GM12873 (cell line): ENCODE data around the gene CCDC57.

Experiments used
- CTCF ChIP-seq: IDR thresholded peaks from 2 replicates; pipeline ENCODE4 v1.5.1; 2012; ENCODE audit warnings: low read depth, mild to moderate bottlenecking, moderate library complexity, low read length, control low read depth; ENCODE audit not compliant: insufficient read depth; ENCODE audit errors: missing control alignments

The CCDC57 gene

GRCh38 chr17:82232876-82233785 is 20.5 kb upstream of the CCDC57 start:
- TF ChIP-seq CTCF, result no peak

DNA sequence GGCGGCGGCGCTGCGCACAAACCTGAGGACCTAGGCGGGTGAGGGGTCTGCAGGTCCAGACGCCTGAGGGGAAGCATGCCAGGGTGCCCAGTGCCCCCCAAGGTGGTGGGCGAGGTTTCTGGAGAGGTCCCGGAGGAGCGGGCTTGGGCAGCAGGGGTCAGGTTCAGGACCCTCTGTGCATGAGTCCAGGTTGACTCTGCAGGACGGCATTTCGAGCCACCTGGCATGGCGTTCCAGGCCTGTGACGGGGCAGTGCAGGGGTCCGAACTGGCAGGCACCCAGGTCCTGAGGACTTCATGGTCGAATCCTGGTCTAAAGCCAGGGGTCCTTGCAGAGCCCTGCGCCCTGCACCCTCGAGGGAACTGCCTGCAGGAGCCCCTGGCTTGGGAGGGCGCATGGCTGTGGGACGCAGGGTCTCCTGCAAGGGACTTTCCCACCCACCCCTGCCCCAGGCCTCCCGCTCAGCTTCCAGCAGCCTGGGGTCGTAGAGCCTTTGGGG is 19.7 kb upstream of the CCDC57 start:
- no peak for TF ChIP-seq CTCF

GRCh38 chr17:82231562-82232321 is 19.1 kb upstream of the CCDC57 start:
- TF ChIP-seq CTCF, result no peak

DNA sequence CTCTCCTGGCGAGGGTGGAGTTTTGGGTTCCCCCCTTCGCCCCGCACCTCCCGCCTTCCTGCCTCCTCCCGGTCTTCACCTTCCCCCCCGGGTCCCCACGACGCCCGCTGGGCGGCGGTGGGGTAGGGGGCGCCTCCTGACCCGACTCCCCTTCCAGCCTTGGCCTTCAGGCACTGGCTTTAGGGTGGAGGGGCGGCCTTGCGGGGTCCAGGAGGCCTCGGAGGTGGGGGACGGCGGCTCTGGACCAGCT is 18.6 kb upstream of the CCDC57 start:
- TF ChIP-seq CTCF, result no peak

GRCh38 chr17:82230609-82231311 is 18.1 kb upstream of the CCDC57 start:
- peak; percentile 44 for TF ChIP-seq CTCF

- TF ChIP-seq CTCF, result no peak
Measured at GRCh38 chr17:82229698-82230608, 17.3 kb upstream of the CCDC57 start.
